Sigmoid colon (tissue), 7 donors: ENCODE measurements around the gene FMN2. TPM values are rescaled to one million over a fixed set of nuclear protein-coding genes. Genes with fewer than 3 reads are reported as not detected.

Experiments used
- DNase-seq: peaks from one replicate; pipeline ENCODE4 v3.0.0-alpha.2; 2019
- H3K27ac ChIP-seq, 4 donors: fragments of 200-600 bp; sonication (generic); one replicate each; pipeline ENCODE4 v1.5.1; 2016 to 2019; ENCODE audit warnings: mild to moderate bottlenecking in 1 of 4
- H3K27me3 ChIP-seq, 3 donors: fragments of 200-600 bp; sonication (generic); one replicate each; pipeline ENCODE4 v1.5.1; 2019; ENCODE audit warnings: mild to moderate bottlenecking in 1 of 3
- H3K36me3 ChIP-seq, 4 donors: fragments of 200-600 bp; sonication (generic); one replicate each; pipeline ENCODE4 v1.5.1; 2016 to 2019
- H3K4me1 ChIP-seq, 4 donors: fragments of 200-600 bp; sonication (generic); one replicate each; pipeline ENCODE4 v1.5.1; 2017 to 2019
- H3K4me3 ChIP-seq, 4 donors: fragments of 200-600 bp; sonication (generic); one replicate each; pipeline ENCODE4 v1.5.1; 2017 to 2019; ENCODE audit warnings: mild to moderate bottlenecking in 2 of 4, moderate library complexity in 1 of 4
- H3K9me3 ChIP-seq, 4 donors: fragments of 200-600 bp in 3 of 4; sonication (generic) in 3 of 4; one replicate each; pipeline versions ENCODE4 v1.5.1 to v1.6.1; 2013 to 2019
- EP300 ChIP-seq, 4 donors: sonication (generic); formaldehyde crosslinking; IDR thresholded peaks; one replicate each; pipeline ENCODE4 v1.6.1; 2017; ENCODE audit warnings: antibody characterized with exemption in 4 of 4
- POLR2A ChIP-seq, 2 donors: fragments of 450-650 bp; IDR thresholded peaks; one replicate each; pipeline ENCODE4 v1.6.1; 2016; ENCODE audit warnings: antibody characterized with exemption in 2 of 2, mild to moderate bottlenecking in 2 of 2, moderate library complexity in 2 of 2
- POLR2AphosphoS5 ChIP-seq, 4 donors: sonication (generic); formaldehyde crosslinking; IDR thresholded peaks; one replicate each; pipeline ENCODE4 v1.6.1; 2017; ENCODE audit warnings: antibody characterized with exemption in 4 of 4
- WGBS, 2 donors: extraction: QIAGEN DNeasy Blood & Tissue Kit; methylation state at CpG; one replicate each; pipeline ENCODE4 v1.1.7; 2013; 5-methylcytosine and 5-hydroxymethylcytosine counted together
- intact Hi-C: fragments of 100-400 bp; cut with DNase I; formaldehyde crosslinking; loops from one replicate; pipeline ENCODE4 v1.15.1; 2023
- polyA plus RNA-seq, 3 donors: library from polyadenylated mRNA; stranded (reverse); fragments of 200-250 nt; gene quantifications; one replicate each; pipeline ENCODE4 v1.2.3, GENCODE V29; 2013
- total RNA-seq, 4 donors: library from RNA; depleted of rRNA; stranded (reverse); fragments of >200 nt; gene quantifications; one replicate each; pipeline ENCODE4 v1.1.0, GENCODE V29; 2016
- TF ChIP-seq, protein P1 (sequence below), 4 experiments: fragments of 450-650 bp in 3 of 4; fragments of 200-600 bp in 1 of 4; IDR thresholded peaks; one replicate each; pipeline ENCODE4 v1.5.1; 2016 to 2019; ENCODE audit warnings: antibody characterized with exemption in 4 of 4, mild to moderate bottlenecking in 3 of 4, moderate library complexity in 2 of 4
- donor health status: healthy with polysubstance abuse.
- donor health status: Bipolar disorder and iron deficiency.
- donor health status: healthy.

FMN2 gene
- total and polyA plus RNA-seq, 7 donors: 1.5 to 16.9 (median 10.3) TPM

DNA sequence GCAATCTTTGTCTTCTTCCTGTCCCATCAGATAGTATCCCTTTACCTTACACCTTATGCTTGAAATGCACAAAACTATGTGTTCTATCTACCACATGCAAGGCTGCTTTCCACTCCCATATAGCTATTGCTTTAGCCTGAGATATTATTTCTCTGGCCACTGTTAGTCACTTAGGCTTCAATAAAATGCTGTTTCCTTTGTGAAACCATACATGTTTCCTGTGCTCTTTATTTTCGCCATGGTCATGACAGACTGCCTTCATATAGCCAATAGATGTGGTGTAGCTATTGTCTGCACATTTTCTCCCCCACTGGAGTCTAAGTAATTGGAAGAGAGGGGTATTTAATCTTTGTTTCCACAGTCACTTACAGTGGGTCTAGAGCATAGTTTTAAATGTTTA lies 411.9 kb downstream of the FMN2 start:
- intact Hi-C loops: no loop called here
- 27 to 55% methylated on average over 1 of the region's 1 CpG for WGBS, 2 donors
- Histone ChIP-seq H3K27me3 (no peaks in the 10 kb centered on the region), H3K4me1 (peaks cover 0 to 14% (median 10%) of the 10 kb centered on the region in 4 donors), H3K27ac (no peak overlapping the region), H3K9me3 (no peaks in the 10 kb centered on the region), H3K4me3 (no peak overlapping the region), H3K36me3 (no peaks in the 10 kb centered on the region)
- TF ChIP-seq EP300 (IDR thresholded peaks at IDR 0.05): no peak
- TF ChIP-seq, protein P1, sequence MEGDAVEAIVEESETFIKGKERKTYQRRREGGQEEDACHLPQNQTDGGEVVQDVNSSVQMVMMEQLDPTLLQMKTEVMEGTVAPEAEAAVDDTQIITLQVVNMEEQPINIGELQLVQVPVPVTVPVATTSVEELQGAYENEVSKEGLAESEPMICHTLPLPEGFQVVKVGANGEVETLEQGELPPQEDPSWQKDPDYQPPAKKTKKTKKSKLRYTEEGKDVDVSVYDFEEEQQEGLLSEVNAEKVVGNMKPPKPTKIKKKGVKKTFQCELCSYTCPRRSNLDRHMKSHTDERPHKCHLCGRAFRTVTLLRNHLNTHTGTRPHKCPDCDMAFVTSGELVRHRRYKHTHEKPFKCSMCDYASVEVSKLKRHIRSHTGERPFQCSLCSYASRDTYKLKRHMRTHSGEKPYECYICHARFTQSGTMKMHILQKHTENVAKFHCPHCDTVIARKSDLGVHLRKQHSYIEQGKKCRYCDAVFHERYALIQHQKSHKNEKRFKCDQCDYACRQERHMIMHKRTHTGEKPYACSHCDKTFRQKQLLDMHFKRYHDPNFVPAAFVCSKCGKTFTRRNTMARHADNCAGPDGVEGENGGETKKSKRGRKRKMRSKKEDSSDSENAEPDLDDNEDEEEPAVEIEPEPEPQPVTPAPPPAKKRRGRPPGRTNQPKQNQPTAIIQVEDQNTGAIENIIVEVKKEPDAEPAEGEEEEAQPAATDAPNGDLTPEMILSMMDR (IDR thresholded peaks at IDR 0.05): no peak
- DNase-seq: no peak

DNA sequence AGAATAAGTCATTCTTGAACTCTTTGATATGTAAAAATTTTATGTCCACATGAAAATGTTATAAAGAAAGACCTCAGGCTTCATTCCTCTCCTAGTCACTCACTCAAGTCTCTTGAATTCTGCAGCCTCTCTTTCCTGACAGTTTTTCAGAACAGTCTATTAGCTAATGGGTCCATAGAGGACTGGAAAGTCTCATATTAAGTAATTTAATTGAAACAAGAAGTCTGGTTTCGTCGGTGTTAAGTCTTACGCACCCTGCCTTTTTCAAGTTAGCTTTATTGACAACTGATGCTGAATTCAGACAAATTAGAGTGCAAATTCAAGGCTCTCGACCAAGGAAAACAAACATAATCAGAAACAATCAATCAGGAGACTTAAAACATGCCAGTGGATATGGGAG lies 414.5 kb downstream of the FMN2 start:
- no peak overlapping the region for H3K27ac ChIP-seq
- DNase-seq: no peak
- H3K27me3 ChIP-seq: no peaks in the 10 kb centered on the region
- intact Hi-C loops: no loop called here
- no peaks in the 10 kb centered on the region for H3K36me3 ChIP-seq
- H3K4me1 ChIP-seq: peaks cover 0 to 9% (median 4%) of the 10 kb centered on the region in 4 donors
- no peaks in the 10 kb centered on the region for H3K9me3 ChIP-seq
- WGBS, 2 donors: 85 to 91% methylated on average over 4 of the region's 4 CpGs
- H3K4me3 ChIP-seq: no peak overlapping the region
- no peak for TF ChIP-seq EP300 (IDR thresholded peaks at IDR 0.05)

DNA sequence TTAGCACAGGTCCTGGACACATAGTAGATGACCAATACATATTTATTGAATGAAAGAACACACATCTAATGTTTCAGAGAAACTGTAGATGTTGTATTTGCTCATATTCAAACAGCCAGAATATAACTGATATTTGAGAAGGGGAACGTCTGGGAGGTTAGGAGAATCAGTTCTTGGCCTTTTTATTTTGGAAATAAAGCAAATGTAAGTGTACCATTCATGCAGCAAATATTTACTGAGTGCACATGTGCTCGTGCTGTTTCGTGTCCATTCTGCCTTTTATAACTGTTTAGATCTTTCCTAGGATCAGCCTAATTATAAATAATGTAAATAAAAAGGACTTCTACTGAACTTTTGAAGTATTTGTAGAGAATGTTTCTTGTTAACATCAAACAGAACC lies 416.5 kb downstream of the FMN2 start:
- TF ChIP-seq POLR2A (IDR thresholded peaks at IDR 0.05): no peak
- TF ChIP-seq POLR2AphosphoS5 (IDR thresholded peaks at IDR 0.05): no peak
- TF ChIP-seq, protein P1 (IDR thresholded peaks at IDR 0.05): no peak
- TF ChIP-seq EP300 (IDR thresholded peaks at IDR 0.05): no peak
- Histone ChIP-seq H3K27ac (no peak overlapping the region), H3K27me3 (no peaks in the 10 kb centered on the region), H3K36me3 (no peaks in the 10 kb centered on the region), H3K4me1 (peaks cover 0 to 22% (median 9%) of the 10 kb centered on the region in 4 donors), H3K9me3 (no peaks in the 10 kb centered on the region), H3K4me3 (no peak overlapping the region)
- WGBS, 2 donors: 22 to 45% methylated on average over 3 of the region's 3 CpGs
- intact Hi-C loops: no loop called here
- DNase-seq: no peak

DNA sequence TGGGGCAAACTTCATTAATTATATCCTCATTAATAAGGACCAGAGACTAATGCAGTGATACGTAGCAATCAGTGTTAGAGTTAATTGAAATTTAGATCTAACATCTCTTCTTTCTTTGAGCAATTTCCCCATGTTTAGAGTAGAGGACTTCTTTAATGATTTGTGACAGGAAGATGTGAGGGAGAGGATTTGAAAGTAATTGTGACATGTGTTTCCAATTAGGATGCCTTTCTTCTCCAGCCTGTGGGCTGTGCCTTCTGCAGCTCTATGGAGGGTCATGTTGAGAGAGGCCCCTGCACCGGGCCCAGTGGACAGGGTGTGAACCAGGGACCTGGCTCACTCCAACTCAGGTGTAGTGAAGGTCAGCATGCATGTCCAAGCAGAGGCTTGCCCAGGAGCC lies 417.3 kb downstream of the FMN2 start:
- TF ChIP-seq POLR2A (IDR thresholded peaks at IDR 0.05): no peak
- no peak for TF ChIP-seq EP300 (IDR thresholded peaks at IDR 0.05)
- no peak for TF ChIP-seq POLR2AphosphoS5 (IDR thresholded peaks at IDR 0.05)
- TF ChIP-seq, protein P1 (IDR thresholded peaks at IDR 0.05): no peak
- H3K36me3 ChIP-seq: no peaks in the 10 kb centered on the region
- 81 to 89% methylated on average over 2 of the region's 2 CpGs for WGBS, 2 donors
- DNase-seq: no peak
- intact Hi-C loops: no loop called here
- H3K4me3 ChIP-seq: no peak overlapping the region
- H3K27ac ChIP-seq: no peak overlapping the region
- H3K9me3 ChIP-seq: no peaks in the 10 kb centered on the region
- H3K4me1 ChIP-seq: peaks cover 0 to 22% (median 9%) of the 10 kb centered on the region in 4 donors
- no peaks in the 10 kb centered on the region for H3K27me3 ChIP-seq

DNA sequence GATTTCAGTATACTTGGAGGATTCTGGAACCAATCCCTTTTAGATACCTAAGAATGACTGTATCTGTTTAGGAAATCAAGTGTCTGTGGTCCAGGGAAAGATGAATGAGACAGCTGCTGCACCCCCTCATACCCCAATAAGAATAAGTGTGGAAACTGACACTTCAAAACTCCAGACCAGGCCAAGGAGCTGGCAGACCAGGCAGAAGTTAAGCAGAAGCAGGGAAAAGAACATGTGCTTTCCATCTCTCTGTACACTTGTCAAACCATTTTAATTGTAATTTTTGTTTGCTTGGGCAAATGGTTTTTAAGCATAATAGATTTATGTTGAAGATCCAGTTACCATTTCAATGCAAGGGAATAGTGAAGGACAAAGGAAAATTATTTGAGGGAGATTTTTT lies 420.1 kb downstream of the FMN2 start:
- Histone ChIP-seq H3K4me1 (peaks cover 0 to 22% (median 9%) of the 10 kb centered on the region in 4 donors), H3K36me3 (no peaks in the 10 kb centered on the region), H3K27ac (peak overlapping the region in 1 of 4 donors; percentile 47), H3K4me3 (no peak overlapping the region), H3K27me3 (no peaks in the 10 kb centered on the region), H3K9me3 (no peaks in the 10 kb centered on the region)
- DNase-seq: no peak
- intact Hi-C loops: no loop called here
- TF ChIP-seq POLR2A (IDR thresholded peaks at IDR 0.05): no peak
- peak; percentile 42 to 87 (median 69) for TF ChIP-seq POLR2AphosphoS5 (IDR thresholded peaks at IDR 0.05)

DNA sequence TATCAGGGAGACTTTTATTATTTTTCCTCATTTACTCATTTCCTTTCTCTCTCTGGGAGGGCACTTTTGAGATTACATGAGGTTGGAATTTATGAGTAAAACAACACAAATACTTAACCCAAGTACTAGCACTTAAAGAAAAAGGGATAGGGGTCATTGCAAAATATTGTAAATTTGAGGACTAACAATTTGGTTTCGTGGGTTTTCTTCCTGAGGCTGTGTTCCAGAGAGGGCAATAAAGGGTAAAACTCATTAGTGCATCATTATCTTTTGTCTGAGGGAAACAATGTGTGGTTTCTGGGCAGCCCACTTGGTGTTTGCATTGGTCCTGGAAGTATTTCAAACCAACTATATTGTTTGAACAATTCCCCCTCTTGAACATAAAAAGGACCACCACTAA lies 423.8 kb downstream of the FMN2 start:
- TF ChIP-seq EP300 (IDR thresholded peaks at IDR 0.05): no peak
- no peak for TF ChIP-seq POLR2A (IDR thresholded peaks at IDR 0.05)
- TF ChIP-seq POLR2AphosphoS5 (IDR thresholded peaks at IDR 0.05): no peak
- TF ChIP-seq, protein P1 (IDR thresholded peaks at IDR 0.05): no peak
- 24 to 70% methylated on average over 1 of the region's 1 CpG for WGBS, 2 donors
- no peaks in the 10 kb centered on the region for H3K27me3 ChIP-seq
- intact Hi-C loops: no loop called here
- H3K4me3 ChIP-seq: no peak overlapping the region
- DNase-seq: no peak
- H3K9me3 ChIP-seq: no peaks in the 10 kb centered on the region
- no peaks in the 10 kb centered on the region for H3K36me3 ChIP-seq
- H3K27ac ChIP-seq: no peak overlapping the region
- peaks cover 0 to 13% (median 5%) of the 10 kb centered on the region in 4 donors for H3K4me1 ChIP-seq
